ENCODE results near the gene YPEL1. TPM values are rescaled to one million over a fixed set of nuclear protein-coding genes. Genes with fewer than 3 reads are reported as not detected.

Gene YPEL1
- total RNA-seq, 1 donor from 2014 or later, result 7.3 TPM

DNA sequence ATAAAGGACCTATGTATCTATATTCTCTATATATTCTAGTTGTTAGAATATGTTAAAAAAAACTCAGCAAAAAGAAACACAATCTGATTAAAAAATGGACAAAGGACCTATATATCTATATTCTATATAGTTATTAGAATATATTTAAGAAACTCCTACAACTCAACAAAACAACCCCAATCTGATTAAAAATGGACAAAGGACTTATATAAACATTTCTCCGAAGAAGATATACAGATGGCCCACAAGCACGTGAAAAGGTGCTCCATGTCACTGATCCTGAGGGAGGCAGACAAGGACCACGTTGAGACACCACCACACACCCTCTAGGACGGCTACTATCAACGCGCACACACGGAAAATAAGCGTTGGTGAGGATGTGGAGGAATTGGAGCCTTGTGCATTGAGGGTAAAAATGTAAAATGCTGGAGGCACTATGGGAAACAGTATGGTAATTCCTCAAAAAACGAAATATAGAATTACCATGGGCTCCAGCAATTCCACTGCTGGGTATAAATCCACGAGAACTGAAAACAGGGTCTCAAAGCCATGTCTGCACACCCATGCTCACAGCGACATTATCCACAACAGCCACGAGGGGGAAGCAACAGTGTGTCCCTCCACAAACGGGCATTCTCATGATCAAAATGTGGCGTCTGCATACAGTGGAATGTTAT, 22.7 kb downstream of the YPEL1 start:
- TF ChIP-seq, protein P1, sequence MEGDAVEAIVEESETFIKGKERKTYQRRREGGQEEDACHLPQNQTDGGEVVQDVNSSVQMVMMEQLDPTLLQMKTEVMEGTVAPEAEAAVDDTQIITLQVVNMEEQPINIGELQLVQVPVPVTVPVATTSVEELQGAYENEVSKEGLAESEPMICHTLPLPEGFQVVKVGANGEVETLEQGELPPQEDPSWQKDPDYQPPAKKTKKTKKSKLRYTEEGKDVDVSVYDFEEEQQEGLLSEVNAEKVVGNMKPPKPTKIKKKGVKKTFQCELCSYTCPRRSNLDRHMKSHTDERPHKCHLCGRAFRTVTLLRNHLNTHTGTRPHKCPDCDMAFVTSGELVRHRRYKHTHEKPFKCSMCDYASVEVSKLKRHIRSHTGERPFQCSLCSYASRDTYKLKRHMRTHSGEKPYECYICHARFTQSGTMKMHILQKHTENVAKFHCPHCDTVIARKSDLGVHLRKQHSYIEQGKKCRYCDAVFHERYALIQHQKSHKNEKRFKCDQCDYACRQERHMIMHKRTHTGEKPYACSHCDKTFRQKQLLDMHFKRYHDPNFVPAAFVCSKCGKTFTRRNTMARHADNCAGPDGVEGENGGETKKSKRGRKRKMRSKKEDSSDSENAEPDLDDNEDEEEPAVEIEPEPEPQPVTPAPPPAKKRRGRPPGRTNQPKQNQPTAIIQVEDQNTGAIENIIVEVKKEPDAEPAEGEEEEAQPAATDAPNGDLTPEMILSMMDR (conservative IDR thresholded peaks at IDR 0.05; ENCODE audit: low read depth, low read length), result peak; percentile 81
- DNase-seq (ENCODE audit: low read depth), result no peak
- H3K4me3 ChIP-seq (ENCODE audit: low read depth, low read length), result no peak overlapping the region

DNA sequence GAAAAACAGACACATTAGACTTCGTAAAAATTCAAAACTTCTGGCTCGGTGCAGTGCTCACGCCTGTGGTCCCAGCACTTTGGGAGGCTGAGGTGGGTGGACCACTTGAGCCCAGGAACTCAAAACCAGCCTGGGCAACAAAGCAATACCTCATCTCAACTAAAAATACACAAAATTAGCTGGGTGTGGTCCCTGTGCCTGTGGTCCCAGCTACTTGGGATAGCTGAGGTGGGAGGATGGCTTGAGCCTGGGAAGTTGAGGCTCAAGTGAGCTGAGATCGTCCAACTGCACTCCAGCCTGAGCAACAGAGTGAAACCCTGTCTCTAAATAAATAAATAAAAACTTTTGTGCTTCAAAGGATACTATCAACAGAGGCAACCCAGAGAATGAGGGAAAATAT, 23.7 kb downstream of the YPEL1 start:
- TF ChIP-seq, protein P1 (conservative IDR thresholded peaks at IDR 0.05; ENCODE audit: low read depth, low read length), result no peak
- no peak for DNase-seq (ENCODE audit: low read depth)
- H3K4me3 ChIP-seq (ENCODE audit: low read depth, low read length), result no peak overlapping the region

DNA sequence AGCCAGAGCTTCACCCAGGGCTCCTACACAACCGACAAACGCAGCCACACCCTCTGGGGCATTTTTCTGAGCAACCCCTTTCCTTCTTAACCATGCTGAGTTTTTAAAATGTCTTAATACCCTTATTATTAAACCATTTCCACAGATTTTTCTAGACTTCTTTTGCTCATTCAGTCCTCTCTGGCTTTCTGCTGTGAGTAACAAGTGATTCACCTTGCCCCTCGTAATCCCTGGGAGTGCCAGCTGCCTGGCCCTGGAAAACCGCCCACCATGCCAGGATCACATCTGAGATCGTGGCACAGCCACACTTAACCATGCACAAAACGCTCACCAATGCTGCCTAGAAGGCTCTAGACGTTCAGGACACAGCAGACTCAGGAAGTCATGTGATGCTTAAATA, 25.4 kb downstream of the YPEL1 start:
- TF ChIP-seq, protein P1 (conservative IDR thresholded peaks at IDR 0.05; ENCODE audit: low read depth, low read length), result no peak
- H3K4me3 ChIP-seq (ENCODE audit: low read depth, low read length), result no peak overlapping the region
- DNase-seq (ENCODE audit: low read depth), result no peak

DNA sequence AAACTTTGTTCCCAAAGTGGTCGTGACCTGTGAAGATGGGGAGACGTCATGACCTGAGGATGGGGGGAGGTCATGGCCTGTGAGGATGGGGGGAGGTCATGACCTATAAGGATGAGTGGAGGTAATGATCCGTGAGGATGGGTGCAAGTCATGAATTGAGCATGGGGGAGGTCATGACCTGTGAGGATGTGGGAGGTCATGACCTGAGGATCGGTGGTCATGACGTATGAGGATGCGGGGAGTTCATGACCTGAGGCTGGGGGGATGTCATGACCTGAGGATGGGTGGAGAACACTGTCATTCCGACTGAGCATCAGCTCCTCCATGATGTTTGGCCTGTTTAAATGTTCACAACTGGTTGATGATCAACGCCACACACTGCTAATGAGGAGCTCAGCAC, 25.9 kb downstream of the YPEL1 start:
- no peak overlapping the region for H3K4me3 ChIP-seq (ENCODE audit: low read depth, low read length)
- DNase-seq (ENCODE audit: low read depth), result no peak
- TF ChIP-seq, protein P1 (conservative IDR thresholded peaks at IDR 0.05; ENCODE audit: low read depth, low read length), result no peak

DNA sequence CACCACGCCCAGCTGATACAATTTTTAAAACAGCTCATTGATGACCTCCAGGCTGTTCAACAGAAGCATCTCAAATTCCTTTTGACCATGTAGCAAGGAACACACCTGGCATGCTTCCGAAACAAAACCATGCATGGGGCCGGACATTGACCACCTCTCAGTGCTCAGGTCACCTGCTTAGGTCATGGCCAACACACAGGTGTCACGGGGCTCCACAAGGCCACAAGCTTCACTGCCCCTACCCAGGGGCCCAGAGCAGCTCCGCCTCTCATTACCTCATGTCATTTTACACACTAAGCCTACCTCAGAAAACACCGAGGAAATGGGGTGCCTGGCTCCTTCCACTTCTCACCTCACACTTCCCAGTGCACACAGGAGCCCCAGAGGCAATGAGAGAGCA, 26.6 kb downstream of the YPEL1 start:
- no peak overlapping the region for H3K4me3 ChIP-seq (ENCODE audit: low read depth, low read length)
- TF ChIP-seq, protein P1 (conservative IDR thresholded peaks at IDR 0.05; ENCODE audit: low read depth, low read length), result no peak
- DNase-seq (ENCODE audit: low read depth), result no peak

DNA sequence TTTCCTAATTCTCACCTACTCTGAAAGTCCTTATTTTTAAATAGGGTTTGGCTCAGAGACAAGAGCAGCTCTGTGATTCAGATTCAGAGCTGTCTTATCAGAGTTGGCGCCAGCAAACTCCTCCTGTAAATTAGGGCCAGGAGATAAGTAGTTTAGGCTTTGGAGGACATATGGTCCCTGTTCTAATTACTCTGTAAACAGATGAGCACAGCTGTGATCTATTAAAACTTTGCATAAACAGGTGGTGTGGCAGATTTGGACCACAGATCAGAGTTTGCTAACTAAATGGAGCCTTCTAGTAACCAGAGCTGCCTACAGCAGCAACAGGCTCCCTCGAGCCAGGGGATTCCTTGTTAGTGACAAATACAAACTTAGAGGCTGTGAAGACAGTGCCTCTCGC, 27.9 kb downstream of the YPEL1 start:
- TF ChIP-seq, protein P1 (conservative IDR thresholded peaks at IDR 0.05; ENCODE audit: low read depth, low read length), result no peak
- no peak overlapping the region for H3K4me3 ChIP-seq (ENCODE audit: low read depth, low read length)
- no peak for DNase-seq (ENCODE audit: low read depth)

DNA sequence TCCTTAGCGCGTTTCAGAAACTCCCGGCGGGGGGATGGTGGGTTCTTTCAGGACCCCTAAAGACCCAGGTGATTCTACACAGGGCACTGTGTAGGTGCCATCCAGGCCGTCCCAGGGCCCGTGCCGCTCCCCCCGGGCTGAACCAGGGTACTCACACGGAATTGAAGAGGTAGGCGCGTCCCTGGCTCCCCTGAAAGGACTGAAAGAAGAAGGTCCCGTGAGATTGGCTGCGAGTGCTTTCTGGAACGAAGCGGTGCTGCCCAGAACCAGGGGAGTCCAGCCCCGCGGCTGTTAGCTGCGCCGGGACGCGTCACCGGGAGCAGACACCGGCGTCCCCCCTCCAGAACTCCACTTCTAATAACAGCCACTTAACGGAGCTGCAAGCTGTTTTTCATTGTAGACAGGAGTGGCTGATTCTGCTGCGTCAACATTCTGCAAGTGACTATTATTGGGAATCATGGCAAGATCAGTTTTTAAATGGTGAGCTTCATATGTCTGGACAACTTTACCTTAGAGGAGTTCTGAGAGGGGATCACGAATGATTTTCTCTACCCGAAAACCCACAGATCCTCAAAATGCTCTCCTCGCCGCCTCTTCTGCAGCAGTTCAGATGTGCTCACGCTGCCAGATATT, 31.8 kb downstream of the YPEL1 start:
- DNase-seq (ENCODE audit: low read depth), result no peak
- TF ChIP-seq, protein P1 (conservative IDR thresholded peaks at IDR 0.05; ENCODE audit: low read depth, low read length), result no peak
- H3K4me3 ChIP-seq (ENCODE audit: low read depth, low read length), result no peak overlapping the region

Data from epithelial cell of proximal tubule (primary cell).